PC-3 (cell line): Measurements from ENCODE around the gene CRHBP. TPM values are rescaled to one million over a fixed set of nuclear protein-coding genes. Genes with fewer than 3 reads are reported as not detected.
A peak's percentile ranks its signal among the peaks of the same experiment; 100 is the strongest.

ENCODE experiments used
- ATAC-seq: fragments of 200-7000 bp; cut with Tn5 transposase; 2 replicates; pipeline ENCODE4 v1.9.1; 2020; ENCODE audit warnings: mild to moderate bottlenecking, moderate library complexity
- BruUV-seq: library from RNA; stranded (reverse); fragments of 400-500 nt; replicated peaks from 2 replicates; lab custom pipeline; 2021; lab: Mats Ljungman, UMichigan
- CTCF ChIA-PET: fragments of 300-600 bp; sonication (Branson Sonifier 250); formaldehyde crosslinking; loops from one replicate; lab custom pipeline; 2022; ENCODE audit warnings: antibody characterized with exemption; lab: Charles Lee
- POLR2A ChIA-PET: fragments of 300-600 bp; sonication (Branson Sonifier 250); formaldehyde crosslinking; loops from one replicate; lab custom pipeline; 2022; ENCODE audit warnings: antibody characterized with exemption; ENCODE audit not compliant: unreplicated experiment; lab: Charles Lee
- DNase-seq: peaks from one replicate; pipeline ENCODE4 v3.0.0-alpha.2; 2015
- H2AFZ ChIP-seq: fragments of 300-600 bp; sonication (generic); 2 replicates; pipeline ENCODE4 v1.6.0; 2016; ENCODE audit warnings: antibody characterized with exemption, low read length
- H3F3A ChIP-seq: fragments of 300-600 bp; sonication (generic); one replicate; pipeline ENCODE4 v1.6.0; 2017; ENCODE audit warnings: antibody characterized with exemption, low read length, control low read depth, mild to moderate bottlenecking; ENCODE audit not compliant: unreplicated experiment
- H3K27ac ChIP-seq: fragments of 300-600 bp; sonication (generic); 2 replicates; pipeline ENCODE4 v1.5.1; 2016; ENCODE audit warnings: mild to moderate bottlenecking, low read length
- H3K27me3 ChIP-seq: fragments of 300-600 bp; sonication (generic); 2 replicates; pipeline ENCODE4 v1.6.1; 2016; ENCODE audit warnings: low read length, mixed read lengths
- H3K36me3 ChIP-seq: fragments of 300-600 bp; sonication (generic); 2 replicates; pipeline ENCODE4 v1.6.1; 2016; ENCODE audit warnings: low read depth, mixed run types, low read length, mixed read lengths
- H3K4me1 ChIP-seq: fragments of 300-600 bp; sonication (generic); 2 replicates; pipeline ENCODE4 v1.5.1; 2016; ENCODE audit warnings: low read length; ENCODE audit not compliant: insufficient read depth
- H3K4me2 ChIP-seq: fragments of 300-600 bp; sonication (generic); 2 replicates; pipeline ENCODE4 v1.6.0; 2016; ENCODE audit warnings: low read length
- H3K4me3 ChIP-seq: fragments of 300-600 bp; sonication (generic); 2 replicates; pipeline ENCODE4 v1.5.1; 2016; ENCODE audit warnings: mild to moderate bottlenecking, low read length, mixed read lengths
- H3K79me2 ChIP-seq: fragments of 300-600 bp; sonication (generic); 2 replicates; pipeline ENCODE4 v1.6.1; 2017; ENCODE audit warnings: low read length, mixed read lengths
- H3K9ac ChIP-seq: fragments of 300-600 bp; sonication (generic); 2 replicates; pipeline ENCODE4 v1.6.0; 2016; ENCODE audit warnings: mild to moderate bottlenecking, low read length
- H3K9me2 ChIP-seq: fragments of 300-600 bp; sonication (generic); replicated peaks from 2 replicates; pipeline ENCODE4 v1.6.1; 2016; ENCODE audit warnings: mixed run types, low read length, mixed read lengths
- H3K9me3 ChIP-seq: fragments of 300-600 bp; sonication (generic); 2 replicates; pipeline ENCODE4 v1.6.1; 2016; ENCODE audit warnings: low read length, mixed read lengths
- H4K20me1 ChIP-seq: fragments of 300-600 bp; sonication (generic); 2 replicates; pipeline ENCODE4 v1.6.1; 2016; ENCODE audit warnings: low read length, mixed read lengths
- EZH2 ChIP-seq: fragments of 300-600 bp; sonication (generic); IDR thresholded peaks from one replicate; pipeline ENCODE4 v1.6.1; 2017; ENCODE audit warnings: antibody characterized with exemption, mild to moderate bottlenecking, low read length; ENCODE audit not compliant: unreplicated experiment
- EZH2phosphoT487 ChIP-seq: fragments of 300-600 bp; sonication (generic); IDR thresholded peaks from 2 replicates; pipeline ENCODE4 v1.6.1; 2018; ENCODE audit warnings: mild to moderate bottlenecking, antibody characterized with exemption, low read length, borderline replicate concordance
- intact Hi-C: fragments of 100-400 bp; cut with micrococcal nuclease; formaldehyde crosslinking; loops from 2 replicates; pipeline ENCODE4 v1.9.0; 2023
- total RNA-seq: library from RNA; depleted of rRNA; stranded (reverse); fragments of >200 nt; gene quantifications from 2 replicates; pipeline ENCODE4 v1.2.3, GENCODE V29; 2014
- TF ChIP-seq, protein P1 (sequence below): fragments of 300-600 bp; sonication (generic); conservative IDR thresholded peaks from 2 replicates; pipeline ENCODE4 v1.5.1; 2017; ENCODE audit warnings: antibody characterized with exemption, low read depth, mild to moderate bottlenecking, low read length

The CRHBP gene
- total RNA-seq, 1 experiment from 2014 or later = not detected

DNA sequence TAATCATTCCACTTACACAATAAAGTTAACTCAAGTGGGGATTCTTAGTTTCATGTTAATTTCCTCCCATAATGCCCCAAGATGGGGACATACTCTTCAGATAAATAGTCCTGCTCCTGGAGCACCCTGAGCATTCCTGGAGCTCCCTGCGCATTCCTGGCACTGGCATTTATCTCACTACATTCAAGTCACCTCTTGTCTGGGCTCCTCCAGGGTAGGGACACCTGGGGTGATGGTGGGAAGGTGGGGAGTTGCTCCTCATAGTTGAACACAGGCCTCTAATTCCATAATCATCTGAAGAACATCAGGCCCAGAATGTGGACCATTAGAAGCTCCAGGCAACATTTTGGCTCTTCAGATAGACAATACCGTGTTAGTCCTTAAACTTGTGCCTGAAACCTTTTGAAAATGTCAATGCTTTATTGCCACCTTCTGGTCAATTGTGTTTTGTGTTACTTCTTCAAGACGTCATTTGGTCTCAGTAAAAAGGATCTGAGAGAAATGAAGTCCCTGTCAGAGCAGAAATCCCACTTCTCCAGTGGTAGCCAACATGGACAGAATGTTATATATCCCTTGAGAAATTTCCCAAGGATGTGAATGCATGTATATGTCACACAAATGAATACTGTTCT, 63.2 kb downstream of the CRHBP start:
- H3K4me1 ChIP-seq = peaks cover 4% of the 10 kb centered on the region; the same call in 1 of the 2 replicates
- TF ChIP-seq, protein P1, sequence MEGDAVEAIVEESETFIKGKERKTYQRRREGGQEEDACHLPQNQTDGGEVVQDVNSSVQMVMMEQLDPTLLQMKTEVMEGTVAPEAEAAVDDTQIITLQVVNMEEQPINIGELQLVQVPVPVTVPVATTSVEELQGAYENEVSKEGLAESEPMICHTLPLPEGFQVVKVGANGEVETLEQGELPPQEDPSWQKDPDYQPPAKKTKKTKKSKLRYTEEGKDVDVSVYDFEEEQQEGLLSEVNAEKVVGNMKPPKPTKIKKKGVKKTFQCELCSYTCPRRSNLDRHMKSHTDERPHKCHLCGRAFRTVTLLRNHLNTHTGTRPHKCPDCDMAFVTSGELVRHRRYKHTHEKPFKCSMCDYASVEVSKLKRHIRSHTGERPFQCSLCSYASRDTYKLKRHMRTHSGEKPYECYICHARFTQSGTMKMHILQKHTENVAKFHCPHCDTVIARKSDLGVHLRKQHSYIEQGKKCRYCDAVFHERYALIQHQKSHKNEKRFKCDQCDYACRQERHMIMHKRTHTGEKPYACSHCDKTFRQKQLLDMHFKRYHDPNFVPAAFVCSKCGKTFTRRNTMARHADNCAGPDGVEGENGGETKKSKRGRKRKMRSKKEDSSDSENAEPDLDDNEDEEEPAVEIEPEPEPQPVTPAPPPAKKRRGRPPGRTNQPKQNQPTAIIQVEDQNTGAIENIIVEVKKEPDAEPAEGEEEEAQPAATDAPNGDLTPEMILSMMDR = peak; percentile 64
- no peak for TF ChIP-seq EZH2
- intact Hi-C loops = loop anchor here (1.0 to 10.0 kb wide), 4 partner anchors 148 to 415 kb away; partner anchors contain the start of gene F2R
- no peaks in the 10 kb centered on the region for H3F3A ChIP-seq
- H3K36me3 ChIP-seq = no peaks in the 10 kb centered on the region
- no peak overlapping the region for H3K4me2 ChIP-seq
- ATAC-seq = peak; percentile 52
- POLR2A ChIA-PET = no interaction called here
- H3K27me3 ChIP-seq = no peaks in the 10 kb centered on the region
- no peaks in the 10 kb centered on the region for H3K9me2 ChIP-seq
- H3K9me3 ChIP-seq = no peaks in the 10 kb centered on the region
- DNase-seq = peak; percentile 62
- no peak overlapping the region for H3K4me3 ChIP-seq
- BruUV-seq = no TSS peak
- no peaks in the 10 kb centered on the region for H3K79me2 ChIP-seq
- no peaks in the 10 kb centered on the region for H4K20me1 ChIP-seq
- no peak overlapping the region for H3K9ac ChIP-seq
- CTCF ChIA-PET = interaction anchor here (1.0 to 1.3 kb wide), 2 partner anchors 146 to 148 kb away, joined by 4 to 6 read pairs; no protein-coding TSS in a partner anchor
- no peak overlapping the region for H2AFZ ChIP-seq
- no peak overlapping the region for H3K27ac ChIP-seq

DNA sequence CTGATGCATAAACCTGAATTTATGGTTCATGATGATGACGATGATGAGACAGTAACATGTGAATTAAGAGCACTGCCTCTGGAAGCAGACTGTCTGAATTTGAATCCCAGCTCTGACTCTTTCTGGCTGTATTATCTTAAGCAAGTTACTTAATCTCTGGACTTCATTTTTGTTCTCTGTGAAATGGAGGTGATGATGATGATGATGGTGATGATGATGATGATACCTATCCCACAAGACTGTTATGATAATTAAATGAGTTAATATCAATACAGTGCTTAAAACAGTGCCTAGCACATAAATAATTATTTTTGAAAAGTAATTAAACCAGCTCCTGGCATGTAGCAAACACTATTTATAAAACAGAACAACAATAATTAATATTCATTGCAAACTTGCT, 64.1 kb downstream of the CRHBP start:
- Histone ChIP-seq H3K4me3 (no peak overlapping the region), H2AFZ (no peak overlapping the region), H3K27me3 (no peaks in the 10 kb centered on the region), H4K20me1 (no peaks in the 10 kb centered on the region), H3K9me2 (no peaks in the 10 kb centered on the region), H3K4me2 (no peak overlapping the region), H3K27ac (no peak overlapping the region), H3K9me3 (no peaks in the 10 kb centered on the region), H3K4me1 (peaks cover 4% of the 10 kb centered on the region; the same call in 1 of the 2 replicates), H3K36me3 (no peaks in the 10 kb centered on the region), H3F3A (no peaks in the 10 kb centered on the region), H3K79me2 (no peaks in the 10 kb centered on the region), H3K9ac (no peak overlapping the region)
- intact Hi-C loops = loop anchor here (1.0 to 10.0 kb wide), 4 partner anchors 149 to 416 kb away; partner anchors contain the start of gene F2R
- DNase-seq = no peak
- no peak for ATAC-seq
- TF ChIP-seq EZH2 (no peak), EZH2phosphoT487 (no peak)
- TF ChIP-seq, protein P1 = no peak
- POLR2A ChIA-PET = no interaction called here
- no TSS peak for BruUV-seq
- CTCF ChIA-PET = interaction anchor here (1.3 kb wide), 1 partner anchor 149 kb away, joined by 6 read pairs; no protein-coding TSS in a partner anchor

DNA sequence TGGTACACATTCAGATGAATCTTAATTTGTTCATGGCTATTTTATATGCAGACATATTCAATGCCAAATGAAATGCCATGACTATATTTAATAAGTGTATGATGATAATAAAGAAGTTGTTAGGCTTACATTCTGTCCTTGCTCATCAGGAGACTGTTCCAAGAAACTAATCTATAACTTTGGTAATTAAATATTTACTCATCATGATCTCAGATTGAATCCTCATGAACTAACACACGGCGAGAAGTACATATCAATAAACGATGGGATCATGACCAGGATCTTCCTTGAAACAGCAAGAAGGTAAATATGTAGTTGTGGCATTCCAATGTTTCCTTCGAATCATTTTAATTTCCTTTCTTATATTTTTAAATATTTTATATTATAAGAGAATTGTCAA, 64.8 kb downstream of the CRHBP start:
- no peaks in the 10 kb centered on the region for H3K9me3 ChIP-seq
- no peak overlapping the region for H3K4me3 ChIP-seq
- no peak overlapping the region for H3K4me2 ChIP-seq
- intact Hi-C loops = loop anchor here (2.0 to 10.0 kb wide), 3 partner anchors 233 to 417 kb away; partner anchors contain the start of gene F2R
- H3K36me3 ChIP-seq = no peaks in the 10 kb centered on the region
- H3K4me1 ChIP-seq = peaks cover 4% of the 10 kb centered on the region; the same call in 1 of the 2 replicates
- H3K27ac ChIP-seq = no peak overlapping the region
- no peak for DNase-seq
- H4K20me1 ChIP-seq = no peaks in the 10 kb centered on the region
- ATAC-seq = peak; percentile 71
- CTCF ChIA-PET = no interaction called here
- BruUV-seq = no TSS peak
- no peak overlapping the region for H2AFZ ChIP-seq
- no peaks in the 10 kb centered on the region for H3K79me2 ChIP-seq
- no peaks in the 10 kb centered on the region for H3K27me3 ChIP-seq
- POLR2A ChIA-PET = no interaction called here
- no peaks in the 10 kb centered on the region for H3F3A ChIP-seq
- no peak for TF ChIP-seq EZH2phosphoT487
- TF ChIP-seq EZH2 = no peak
- TF ChIP-seq, protein P1 = no peak
- no peaks in the 10 kb centered on the region for H3K9me2 ChIP-seq
- H3K9ac ChIP-seq = no peak overlapping the region
